CD4-positive, alpha-beta T cell (primary cell): ENCODE results near the gene LHX4. TPM values are rescaled to one million over a fixed set of nuclear protein-coding genes. Genes with fewer than 3 reads are reported as not detected.

Source experiments
- ATAC-seq: fragments of 200-7000 bp; cut with Tn5 transposase; one replicate; pipeline ENCODE4 v1.10.0; 2022; ENCODE audit warnings: mild to moderate bottlenecking; ENCODE audit not compliant: poor library complexity
- CTCF ChIA-PET: fragments of 350-600 bp; sonication (Branson Sonifier 250); formaldehyde crosslinking; loops from one replicate; lab custom pipeline; 2021; ENCODE audit warnings: antibody characterized with exemption, inconsistent platforms; lab: Charles Lee
- POLR2A ChIA-PET: fragments of 350-600 bp; sonication (Branson Sonifier 250); formaldehyde crosslinking; loops from one replicate; lab custom pipeline; 2021; ENCODE audit warnings: antibody characterized with exemption, inconsistent platforms; lab: Charles Lee
- DNase-seq, 14 experiments: peaks; one replicate each; pipeline ENCODE4 v3.0.0-alpha.2; 2013 to 2020; ENCODE audit warnings: mixed read lengths in 2 of 14
- H3K27ac ChIP-seq, 2 donors: one replicate each; pipeline versions ENCODE4 v1.5.1 to v1.7.0; 2013; ENCODE audit warnings: low read length in 2 of 2, low read depth in 1 of 2, mild to moderate bottlenecking in 1 of 2
- H3K27me3 ChIP-seq, 2 experiments: 1 replicate in 1 of 2; 2 replicates in 1 of 2; pipeline versions ENCODE4 v1.6.1 to v1.7.0; 2013; ENCODE audit warnings: low read length in 2 of 2, control low read depth in 1 of 2, mild to moderate bottlenecking in 1 of 2, moderate library complexity in 1 of 2; ENCODE audit not compliant: insufficient read depth in 2 of 2, control insufficient read depth in 1 of 2
- H3K36me3 ChIP-seq: one replicate; pipeline ENCODE4 v1.6.1; 2013; ENCODE audit warnings: low read length, control low read depth; ENCODE audit not compliant: insufficient read depth
- H3K4me1 ChIP-seq: one replicate; pipeline ENCODE4 v1.6.1; 2013; ENCODE audit warnings: low read length, control low read depth; ENCODE audit not compliant: insufficient read depth
- H3K4me3 ChIP-seq: one replicate; pipeline ENCODE4 v1.5.1; 2013; ENCODE audit warnings: mild to moderate bottlenecking, low read length, moderate library complexity
- H3K9me3 ChIP-seq, 2 experiments: 1 replicate in 1 of 2; 2 replicates in 1 of 2; pipeline versions ENCODE4 v1.6.1 to v1.7.0; 2013; ENCODE audit warnings: low read length in 2 of 2, mild to moderate bottlenecking in 2 of 2, control low read depth in 1 of 2, moderate library complexity in 1 of 2; ENCODE audit not compliant: control insufficient read depth in 1 of 2, insufficient read depth in 1 of 2
- H3K27ac Mint-ChIP-seq: one replicate; pipeline ENCODE4 v1.8.0; 2020; ENCODE audit warnings: mixed read lengths
- H3K27me3 Mint-ChIP-seq: one replicate; pipeline ENCODE4 v1.8.0; 2021; ENCODE audit warnings: mixed read lengths
- H3K36me3 Mint-ChIP-seq: one replicate; pipeline ENCODE4 v1.8.0; 2021; ENCODE audit warnings: low read depth, mixed read lengths
- H3K4me1 Mint-ChIP-seq: one replicate; pipeline ENCODE4 v1.8.0; 2021; ENCODE audit warnings: low read depth, mixed read lengths
- H3K4me3 Mint-ChIP-seq: one replicate; pipeline ENCODE4 v1.8.0; 2020; ENCODE audit warnings: mild to moderate bottlenecking, mixed read lengths
- H3K9me3 Mint-ChIP-seq: one replicate; pipeline ENCODE4 v1.8.0; 2020; ENCODE audit warnings: mixed read lengths
- intact Hi-C, 2 experiments: fragments of 100-400 bp; cut with DNase I in 1 of 2; cut with micrococcal nuclease in 1 of 2; formaldehyde crosslinking; loops; one replicate each; pipeline versions ENCODE4 v1.15.1 to v1.9.0; 2023 to 2025; cut with DNase I, micrococcal nuclease
- total RNA-seq, 174 experiments: library from RNA in 2 of 174; stranded (reverse) in 2 of 174; gene quantifications; one replicate each; pipeline ENCODE4 v1.2.3 and lab custom pipeline; 2021 to 2026
- TF ChIP-seq, protein P1 (sequence below): fragments of 200-600 bp; IDR thresholded peaks from one replicate; pipeline ENCODE4 v1.8.0; 2022; ENCODE audit warnings: antibody characterized with exemption, mild to moderate bottlenecking

The LHX4 gene
- total RNA-seq, 2 experiments from 2014 or later = 0.03 TPM; not detected in 1

GRCh38 chr1:180269645-180270529 lies 39.8 kb downstream of the LHX4 start:
- H3K27ac ChIP-seq = no peak overlapping the region
- Mint-ChIP-seq H3K9me3 (no peaks in the 10 kb centered on the region), H3K27me3 (no peaks in the 10 kb centered on the region), H3K4me3 (no peak overlapping the region), H3K27ac (no peak overlapping the region), H3K36me3 (peaks cover 4% of the 10 kb centered on the region), H3K4me1 (no peaks in the 10 kb centered on the region)
- H3K9me3 ChIP-seq = no peaks in the 10 kb centered on the region
- intact Hi-C loops = no loop called here
- ChIA-PET CTCF (interaction anchor here (0.6 to 1.5 kb wide), 2 partner anchors 10 to 28 kb away, joined by 3 read pairs; no protein-coding TSS in a partner anchor), POLR2A (no interaction called here)
- peak in 1 of 14 experiments; percentile 7 for DNase-seq
- TF ChIP-seq, protein P1, sequence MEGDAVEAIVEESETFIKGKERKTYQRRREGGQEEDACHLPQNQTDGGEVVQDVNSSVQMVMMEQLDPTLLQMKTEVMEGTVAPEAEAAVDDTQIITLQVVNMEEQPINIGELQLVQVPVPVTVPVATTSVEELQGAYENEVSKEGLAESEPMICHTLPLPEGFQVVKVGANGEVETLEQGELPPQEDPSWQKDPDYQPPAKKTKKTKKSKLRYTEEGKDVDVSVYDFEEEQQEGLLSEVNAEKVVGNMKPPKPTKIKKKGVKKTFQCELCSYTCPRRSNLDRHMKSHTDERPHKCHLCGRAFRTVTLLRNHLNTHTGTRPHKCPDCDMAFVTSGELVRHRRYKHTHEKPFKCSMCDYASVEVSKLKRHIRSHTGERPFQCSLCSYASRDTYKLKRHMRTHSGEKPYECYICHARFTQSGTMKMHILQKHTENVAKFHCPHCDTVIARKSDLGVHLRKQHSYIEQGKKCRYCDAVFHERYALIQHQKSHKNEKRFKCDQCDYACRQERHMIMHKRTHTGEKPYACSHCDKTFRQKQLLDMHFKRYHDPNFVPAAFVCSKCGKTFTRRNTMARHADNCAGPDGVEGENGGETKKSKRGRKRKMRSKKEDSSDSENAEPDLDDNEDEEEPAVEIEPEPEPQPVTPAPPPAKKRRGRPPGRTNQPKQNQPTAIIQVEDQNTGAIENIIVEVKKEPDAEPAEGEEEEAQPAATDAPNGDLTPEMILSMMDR = no peak
- ATAC-seq = no peak
- H3K4me3 ChIP-seq = no peak overlapping the region
- no peaks in the 10 kb centered on the region for H3K4me1 ChIP-seq
- H3K36me3 ChIP-seq = peaks cover 3% of the 10 kb centered on the region
- no peaks in the 10 kb centered on the region for H3K27me3 ChIP-seq

- intact Hi-C loops = no loop called here
- CTCF ChIA-PET = interaction anchor here (1.5 kb wide), 1 partner anchor 11 kb away, joined by 3 read pairs; no protein-coding TSS in a partner anchor
- no peak overlapping the region for H3K27ac Mint-ChIP-seq
Observed at GRCh38 chr1:180270530-180271271, 40.6 kb downstream of the LHX4 start.

More at GRCh38 chr1:180270530-180271271, 40.6 kb downstream of the LHX4 start:
- no peaks in the 10 kb centered on the region for H3K4me1 Mint-ChIP-seq
- Histone ChIP-seq H3K4me3 (no peak overlapping the region), H3K9me3 (no peaks in the 10 kb centered on the region), H3K36me3 (peaks cover 4% of the 10 kb centered on the region), H3K4me1 (no peaks in the 10 kb centered on the region), H3K27ac (no peak overlapping the region), H3K27me3 (no peaks in the 10 kb centered on the region)
- no peak for ATAC-seq
- no peaks in the 10 kb centered on the region for H3K9me3 Mint-ChIP-seq
- DNase-seq = no peak
- TF ChIP-seq, protein P1 = no peak
- H3K36me3 Mint-ChIP-seq = peaks cover 11% of the 10 kb centered on the region
- POLR2A ChIA-PET = no interaction called here
- H3K4me3 Mint-ChIP-seq = no peak overlapping the region
- H3K27me3 Mint-ChIP-seq = no peaks in the 10 kb centered on the region
